HG03575 (cell line): Measurements from ENCODE around the gene A2M.
"Not testable (repeated sequence)": the region's sequence is repeated elsewhere in the genome, so short reads cannot be mapped to it uniquely, and the experiment has no call there.

ENCODE experiments used
- ATAC-seq: cut with Tn5 transposase; IDR thresholded peaks from one replicate; pipeline ENCODE4 v1.9.1; 2021; ENCODE audit not compliant: unreplicated experiment, insufficient number of reproducible peaks, low FRiP score; ENCODE audit errors: extremely low read depth

Gene A2M

DNA sequence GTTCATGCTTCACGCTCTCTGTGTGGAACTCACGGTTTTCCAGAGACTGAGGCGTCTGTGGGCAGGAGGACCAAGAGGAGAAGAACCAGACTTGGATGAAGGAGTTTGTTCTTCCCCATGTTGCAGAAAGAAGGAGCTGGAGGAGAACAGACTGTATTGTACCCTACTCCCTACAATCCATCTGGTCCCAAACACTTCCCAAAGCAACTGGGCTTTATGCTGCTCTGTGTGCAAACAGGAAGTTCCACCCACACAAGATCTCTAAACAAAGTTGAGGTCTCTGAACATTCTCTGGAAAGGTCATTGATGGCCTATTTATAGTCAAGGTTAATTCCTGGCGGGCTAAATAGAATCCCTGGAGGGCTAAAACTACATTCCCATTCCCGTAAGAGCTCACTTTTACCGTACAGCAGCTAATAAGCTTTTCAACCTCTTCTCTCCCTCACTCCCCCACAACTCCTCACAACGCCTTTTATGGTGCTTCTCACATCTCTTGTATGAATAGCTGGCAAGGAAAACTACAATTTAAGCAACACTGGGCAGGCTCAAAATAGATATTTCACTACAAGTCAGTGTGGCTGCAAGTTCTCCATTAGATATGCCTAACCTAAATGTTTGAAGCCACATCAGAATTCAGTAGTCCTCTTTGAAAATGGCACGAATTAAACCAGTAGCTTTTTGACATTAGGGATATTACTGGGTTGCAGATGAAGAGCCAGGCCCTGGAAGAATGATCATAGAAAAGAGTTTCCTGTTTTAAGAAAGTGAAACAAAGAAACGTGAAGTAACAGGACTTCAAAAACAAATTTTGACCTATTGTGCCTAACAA is at the start of gene A2M:
Gene A2M, minus strand, starts transcription at position 189 of the 829 bp plus-strand sequence. Its CDS starts 70 bp downstream, at position 119.
- ATAC-seq, result no peak

DNA sequence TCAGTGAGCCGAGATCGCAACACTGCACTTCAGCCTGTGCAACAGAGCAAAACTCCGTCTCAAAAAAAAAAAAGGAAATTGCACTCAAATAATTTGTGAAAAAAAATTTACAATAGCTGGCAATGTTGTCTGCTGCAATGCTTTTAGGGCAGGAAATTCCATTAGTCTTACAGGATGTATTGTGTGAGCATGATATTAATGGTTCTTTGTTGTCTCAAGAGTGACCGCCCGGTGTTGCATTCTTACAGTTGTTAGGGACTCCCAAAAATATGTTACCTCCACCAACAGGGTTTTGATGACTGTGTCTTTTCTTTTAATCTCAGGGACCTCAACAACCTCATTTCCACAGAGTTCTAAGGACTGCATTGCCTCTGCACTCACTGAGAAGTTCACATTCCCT is 47.7 kb upstream of the A2M start:
- ATAC-seq, result no peak

DNA sequence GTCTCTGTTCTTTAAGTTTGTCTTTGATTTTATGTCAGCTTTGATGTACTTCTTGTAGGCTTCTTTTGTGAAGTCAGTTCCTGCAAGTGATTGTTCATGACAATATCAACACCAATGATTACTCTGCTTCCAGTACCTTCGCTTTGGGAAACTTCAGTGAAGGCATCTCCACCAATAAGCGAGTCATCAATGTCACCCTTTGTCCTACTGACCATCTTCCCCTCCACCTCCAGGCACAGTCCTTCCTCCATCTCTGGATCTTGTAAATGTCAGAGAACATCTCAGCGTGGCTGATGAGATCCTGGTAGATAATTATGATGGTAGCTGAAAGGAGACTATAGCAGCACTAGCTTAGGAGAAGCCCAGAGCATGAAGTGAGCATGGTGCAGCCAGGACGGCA is 40.4 kb upstream of the A2M start:
- ATAC-seq, result no peak

DNA sequence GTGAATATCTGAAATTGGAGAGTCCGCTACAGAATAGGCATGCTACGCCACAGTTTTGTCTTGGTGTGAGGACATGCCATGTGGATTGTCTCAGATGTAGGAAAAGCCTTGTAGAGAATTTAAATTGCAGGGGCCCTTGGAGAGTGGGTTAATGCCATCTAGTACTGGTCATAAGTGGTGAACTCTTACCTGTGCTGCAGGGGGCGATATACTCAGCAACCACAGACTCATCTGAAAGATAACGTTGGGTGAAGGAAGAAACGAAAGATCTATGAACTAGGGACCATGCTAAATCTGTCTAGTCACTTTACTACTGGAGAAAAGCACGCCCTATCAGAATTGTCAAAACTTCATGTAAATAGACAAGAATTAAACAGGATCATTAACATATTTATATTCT is 33.7 kb upstream of the A2M start:
- ATAC-seq, result no peak

DNA sequence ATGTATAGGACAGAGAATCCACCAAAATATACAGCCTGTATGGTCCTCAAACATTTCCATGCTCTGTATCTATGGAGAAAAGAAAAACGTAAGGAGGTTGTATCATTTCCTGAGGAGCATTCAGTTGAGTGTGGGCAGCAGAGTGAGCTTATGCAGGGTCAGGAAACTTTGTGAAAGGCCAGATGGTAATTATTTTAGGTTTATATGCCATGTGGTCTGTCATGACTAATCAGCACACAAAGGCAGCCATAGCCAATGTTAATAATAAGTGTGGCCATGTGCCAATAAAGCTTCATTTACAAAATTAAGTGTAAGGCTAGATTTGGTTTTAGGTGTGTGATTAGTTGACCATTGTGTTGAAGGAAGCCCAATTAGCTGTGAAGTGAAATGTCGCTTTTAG is 33.2 kb upstream of the A2M start:
- no peak for ATAC-seq

DNA sequence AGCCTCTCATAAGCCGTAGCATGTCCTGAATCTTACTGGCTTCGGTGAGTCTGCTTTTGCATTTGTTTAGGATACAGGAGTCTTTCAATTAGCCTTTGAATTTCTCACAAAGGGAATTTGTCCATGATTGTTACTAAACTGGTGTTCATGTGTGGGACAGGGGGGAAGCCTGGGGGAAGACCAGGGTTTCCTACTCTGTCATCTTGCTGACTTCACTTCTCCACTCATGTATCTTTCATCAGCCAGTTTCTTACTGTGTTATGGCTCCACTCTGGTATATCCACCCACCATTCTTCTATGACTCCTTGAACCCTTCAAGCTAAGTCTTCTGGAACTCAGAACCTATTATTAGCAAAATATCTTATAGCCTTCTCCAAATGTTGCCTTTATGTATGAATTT is 31.7 kb upstream of the A2M start:
- ATAC-seq, result no peak

DNA sequence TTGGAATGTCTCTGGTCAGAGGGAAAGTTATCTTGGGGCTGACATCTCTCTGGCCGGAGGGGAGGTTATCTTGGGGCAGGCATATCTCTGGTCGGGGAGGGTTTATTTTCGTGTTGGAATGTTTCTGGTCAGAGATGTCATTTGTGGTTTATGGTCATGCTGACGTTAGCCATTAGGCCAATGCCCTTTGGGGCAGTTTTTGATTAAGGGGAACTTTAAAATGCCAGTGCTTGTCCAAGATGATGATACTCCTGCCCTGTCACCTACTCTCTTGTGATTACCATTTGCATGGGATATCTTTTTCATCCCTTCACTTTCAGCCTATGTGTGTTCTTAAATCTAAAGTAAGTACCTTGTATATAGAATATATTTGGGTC is 29.0 kb upstream of the A2M start:
- ATAC-seq, result no peak

DNA sequence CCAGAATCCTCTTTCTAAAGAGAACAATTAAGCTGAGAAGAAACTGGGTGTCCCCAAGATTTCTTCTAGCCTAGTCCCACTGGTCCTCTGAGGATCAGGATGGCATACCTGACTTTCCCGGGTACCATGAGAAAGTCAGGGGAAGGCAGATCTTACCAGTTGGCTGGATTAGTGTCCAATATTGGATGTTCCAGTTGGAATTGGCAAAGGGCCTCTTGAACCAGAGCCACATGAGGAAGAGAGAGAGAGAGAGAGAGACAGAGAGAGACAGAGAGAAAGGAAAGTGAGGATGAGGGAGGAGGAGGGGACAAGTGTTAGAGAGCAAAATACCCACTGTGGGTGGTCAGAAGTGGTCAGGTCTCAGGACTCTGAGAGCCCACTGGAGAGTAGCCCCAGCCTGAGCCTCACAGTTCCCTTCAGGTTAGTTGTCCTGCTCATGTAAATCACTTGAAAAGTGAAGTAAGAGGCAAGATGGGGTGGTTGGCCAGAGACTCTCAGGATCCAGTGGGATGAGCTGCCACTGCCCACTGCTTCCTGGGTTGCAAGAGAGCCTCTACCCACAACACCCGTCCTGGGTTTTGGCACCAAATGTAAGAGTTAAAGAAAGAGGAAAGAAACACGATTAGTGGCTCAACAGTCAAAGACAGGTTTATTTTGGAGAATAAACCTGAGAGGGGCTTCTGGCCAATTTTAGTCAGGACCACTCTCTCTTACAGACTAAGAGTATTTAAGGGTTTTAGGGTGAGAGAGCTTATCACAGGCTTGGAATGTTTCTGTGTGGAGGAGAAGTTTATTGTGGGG is 28.4 kb upstream of the A2M start:
- no peak for ATAC-seq

DNA sequence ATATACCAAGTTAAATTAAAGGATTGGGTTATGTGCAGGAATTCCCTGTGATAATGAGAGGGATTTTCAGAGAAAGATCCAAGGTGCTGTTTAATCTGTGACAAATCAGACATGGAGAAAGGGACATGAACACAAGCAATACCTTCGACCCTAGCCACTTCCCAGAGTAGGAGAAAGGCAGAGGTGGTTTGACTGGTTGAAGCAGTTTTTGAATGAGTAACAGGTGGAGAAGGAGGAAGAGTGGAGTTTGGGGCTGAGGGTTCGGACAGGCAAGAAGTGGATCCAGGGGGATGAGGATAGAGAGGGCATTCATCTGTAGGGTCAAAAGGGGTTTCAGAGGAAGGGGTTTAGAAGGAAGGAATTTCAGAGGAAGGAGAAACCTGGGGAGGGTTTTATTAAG is 27.4 kb upstream of the A2M start:
- no peak for ATAC-seq

DNA sequence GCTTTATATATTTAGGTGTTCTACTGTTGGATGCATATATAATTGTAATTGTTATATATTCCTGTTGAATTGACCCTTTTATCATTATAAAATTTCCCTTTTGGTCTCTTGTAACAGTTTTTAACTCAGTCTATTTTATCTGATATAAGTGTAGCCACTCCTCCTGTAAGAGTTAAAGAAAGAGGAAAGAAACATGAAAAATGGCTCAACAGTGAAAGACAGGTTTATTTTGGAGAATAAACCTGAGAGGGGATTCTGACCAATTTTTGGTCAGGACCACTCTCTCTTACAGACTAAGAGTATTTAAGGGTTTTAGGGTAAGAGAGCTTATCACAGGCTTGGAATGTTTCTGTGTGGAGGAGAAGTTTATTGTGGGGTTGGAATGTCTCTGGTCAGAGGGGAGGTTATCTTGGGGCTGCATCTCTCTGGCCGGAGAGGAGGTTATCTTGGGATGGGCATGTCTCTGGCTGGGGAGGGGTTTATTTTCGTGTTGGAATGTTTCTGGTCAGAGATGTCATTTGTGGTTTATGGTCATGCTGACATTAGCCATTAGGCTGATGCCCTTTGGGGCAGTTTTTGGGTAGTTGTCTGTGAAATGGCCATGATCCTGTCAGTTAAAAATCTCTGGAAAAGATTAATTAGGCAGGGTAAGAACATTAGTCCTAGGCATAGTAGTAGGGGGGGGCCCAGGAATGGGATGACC is 24.0 kb upstream of the A2M start:
- not testable (repeated sequence) for ATAC-seq

DNA sequence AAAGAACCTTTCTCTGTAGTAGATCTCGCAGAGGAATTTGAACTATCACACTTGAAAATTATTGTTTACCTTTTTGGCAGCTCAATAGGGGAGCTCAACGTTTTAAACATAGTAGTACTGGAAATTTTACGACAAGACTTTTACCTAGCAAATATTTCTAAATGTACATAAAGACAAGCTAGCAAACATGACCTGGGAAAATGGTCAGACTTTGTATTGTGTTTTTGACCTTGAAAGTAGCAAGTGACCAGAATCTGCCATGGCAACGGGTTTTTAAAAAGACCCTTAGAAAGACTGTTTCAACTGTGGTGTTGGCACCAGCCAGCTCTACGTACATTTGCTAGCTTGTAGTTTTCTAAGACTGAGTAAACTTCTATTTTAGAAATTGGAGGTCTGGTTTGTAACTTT is 20.2 kb upstream of the A2M start:
- no peak for ATAC-seq

DNA sequence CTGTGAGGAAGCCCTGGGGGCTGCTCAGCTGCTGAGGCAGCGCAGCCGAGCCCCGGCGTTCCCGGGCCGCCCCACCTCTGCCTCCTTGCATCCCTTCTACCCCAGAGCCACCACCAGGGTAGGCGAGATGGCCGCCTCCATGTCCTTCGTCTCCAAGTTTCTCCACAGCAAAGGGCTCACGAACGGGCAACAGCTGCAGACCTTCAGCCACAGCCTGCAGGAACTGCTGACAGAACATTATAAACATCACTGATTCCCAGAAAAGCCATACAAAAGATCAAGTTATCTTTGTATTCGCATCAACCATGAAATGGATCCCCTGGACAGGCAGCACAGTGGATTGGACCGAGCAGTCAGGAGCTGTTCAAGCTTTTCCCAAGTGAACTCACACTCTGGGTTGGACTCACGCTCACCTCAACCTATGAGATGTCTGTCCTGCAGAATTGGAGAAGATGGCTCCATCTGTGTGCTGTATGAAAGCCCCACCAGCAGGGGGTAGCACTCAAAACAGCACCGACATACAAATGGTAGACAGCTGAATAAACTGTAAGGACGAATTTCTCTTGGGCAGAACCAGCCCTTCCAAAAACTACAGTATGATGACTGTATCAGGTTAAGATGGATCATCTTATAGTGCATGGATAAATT is 19.4 kb upstream of the A2M start:
- no peak for ATAC-seq

DNA sequence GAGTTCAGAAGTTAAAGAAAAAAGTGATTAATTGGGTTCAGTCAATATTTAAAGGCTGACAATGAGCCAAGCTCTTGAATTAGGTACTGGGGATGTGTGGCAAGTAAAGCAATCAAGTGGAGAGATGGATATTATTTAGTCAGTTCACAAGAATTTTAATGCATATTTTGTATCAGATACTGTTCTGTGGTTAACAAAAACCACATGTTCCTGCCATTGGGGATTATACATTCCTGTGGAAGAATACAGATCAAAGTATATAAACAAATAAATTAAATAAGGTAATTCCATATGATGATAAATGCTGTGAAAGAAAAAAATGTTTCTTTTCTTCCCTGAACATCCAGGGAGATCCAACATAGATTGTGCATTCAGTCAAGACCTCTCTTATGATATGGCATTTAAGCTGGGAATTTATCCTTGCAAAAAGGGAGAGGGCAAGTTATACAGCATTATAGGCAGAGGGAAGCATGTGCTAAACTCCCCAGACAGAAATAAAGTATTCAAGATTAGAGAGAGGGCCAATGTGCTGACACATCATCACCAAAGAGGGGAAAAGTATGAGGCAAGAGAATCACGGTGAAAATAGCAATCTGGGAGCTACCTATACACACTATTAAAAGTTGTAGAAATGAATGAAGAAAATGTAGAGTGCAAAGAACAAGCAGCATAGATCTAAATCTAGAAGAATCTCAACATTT is 17.6 kb upstream of the A2M start:
- ATAC-seq, result no peak

DNA sequence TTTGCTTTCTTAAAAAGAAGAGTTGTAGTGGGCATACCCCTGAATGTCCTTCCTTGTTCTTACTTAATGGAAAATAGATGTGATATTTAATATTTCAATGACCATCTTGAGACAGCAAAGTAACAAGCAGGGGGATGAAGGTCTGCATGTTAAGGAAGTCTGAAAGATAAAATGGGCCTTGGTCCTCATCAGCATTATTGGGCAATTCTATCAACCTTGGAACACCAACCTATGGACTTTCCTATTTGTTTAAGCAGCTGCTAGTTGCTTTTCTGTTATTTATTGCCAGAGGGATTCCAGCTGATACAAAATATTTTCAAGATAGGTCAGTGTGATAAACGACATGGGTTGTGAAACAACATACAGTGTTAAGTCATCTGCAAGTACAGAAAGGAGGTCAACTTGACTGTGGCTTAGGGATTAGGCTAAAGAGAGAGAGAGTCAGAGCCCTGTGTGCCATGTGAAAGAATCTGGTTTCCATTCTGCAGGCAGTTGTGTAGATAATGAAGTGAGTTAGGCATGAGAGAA is 16.4 kb upstream of the A2M start:
- ATAC-seq, result no peak

DNA sequence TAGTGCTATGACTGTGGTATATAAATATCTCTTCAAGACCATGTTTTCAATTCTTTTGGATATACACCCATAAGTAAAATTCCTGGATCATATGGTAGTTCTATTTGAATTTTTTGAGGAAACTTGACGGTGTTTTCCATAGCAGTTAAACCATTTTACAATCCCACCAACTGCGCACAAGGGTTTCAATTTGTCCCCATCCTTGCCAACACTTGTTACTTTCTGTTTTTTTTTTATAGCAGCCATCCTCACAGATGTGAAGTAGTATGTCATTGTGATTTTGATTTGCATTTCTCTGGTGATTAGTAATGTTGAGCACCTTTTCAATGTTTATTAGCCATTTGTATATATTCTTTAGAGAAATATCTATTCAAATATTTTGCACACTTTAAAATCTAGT is 14.5 kb upstream of the A2M start:
- ATAC-seq, result no peak

DNA sequence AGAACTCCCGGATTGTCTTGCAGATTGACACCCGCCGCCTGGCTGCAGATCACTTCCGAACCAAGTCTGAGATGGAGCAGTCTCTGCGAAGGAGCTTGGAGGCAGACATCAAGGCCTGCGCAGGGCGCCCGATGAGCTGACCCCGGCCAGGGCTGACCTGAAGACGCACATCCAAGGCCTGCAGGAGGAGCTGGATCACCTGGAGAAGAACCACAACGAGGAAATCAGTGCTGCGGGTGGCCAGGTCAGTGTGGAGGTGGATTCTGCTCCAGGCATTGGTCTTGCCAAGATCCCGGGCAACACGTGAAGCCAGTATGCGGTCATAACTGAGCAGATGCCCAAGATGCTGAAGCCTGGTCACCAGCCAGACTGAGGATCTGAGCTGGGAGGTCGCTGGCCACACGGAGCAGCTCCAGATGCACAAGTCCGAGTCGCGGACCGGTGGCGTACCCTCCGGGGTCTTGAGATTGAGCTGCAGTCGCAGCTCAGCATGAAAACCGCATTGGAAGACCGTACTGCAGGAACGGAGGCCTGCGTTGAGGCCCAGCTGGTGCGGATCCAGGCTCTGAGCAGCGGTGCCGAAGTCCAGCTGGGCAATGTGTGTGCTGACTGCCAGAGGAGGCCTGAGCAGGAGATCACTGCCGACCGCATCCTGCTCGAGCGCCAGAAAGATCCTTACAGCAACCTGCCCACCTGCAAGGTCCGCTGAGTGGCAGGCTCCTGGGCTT is 12.4 kb upstream of the A2M start:
- ATAC-seq, result no peak

DNA sequence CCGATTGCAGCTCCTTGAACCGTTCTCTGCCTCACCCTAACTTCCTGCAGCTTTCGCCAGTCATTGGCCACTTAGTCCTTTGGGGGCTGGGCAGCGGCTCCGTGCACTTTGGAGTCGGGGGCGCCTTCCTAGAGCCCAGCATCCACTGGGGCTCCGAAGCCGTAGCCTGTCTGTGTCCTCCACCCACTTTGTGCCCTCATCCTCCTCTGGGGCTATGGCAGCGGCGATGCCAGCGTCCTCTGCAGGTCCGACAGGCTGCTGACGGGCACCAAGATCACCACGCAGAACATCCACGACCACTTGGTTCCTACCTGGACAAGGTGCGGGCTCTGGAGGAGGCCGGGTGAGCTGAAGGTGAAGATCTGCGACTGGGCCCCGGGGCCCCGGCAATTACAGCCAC is 11.8 kb upstream of the A2M start:
- ATAC-seq, result no peak
